Tibial nerve (tissue), 4 donors: ENCODE results near the gene ALK.

Source experiments
- EP300 ChIP-seq, 2 donors: sonication (generic); formaldehyde crosslinking; IDR thresholded peaks; one replicate each; pipeline ENCODE4 v1.6.1; 2017; ENCODE audit warnings: antibody characterized with exemption in 2 of 2, mild to moderate bottlenecking in 1 of 2
- POLR2A ChIP-seq, 2 donors: fragments of 450-650 bp; IDR thresholded peaks; one replicate each; pipeline ENCODE4 v1.6.1; 2017; ENCODE audit warnings: antibody characterized with exemption in 2 of 2, mild to moderate bottlenecking in 2 of 2, moderate library complexity in 2 of 2
- TF ChIP-seq, protein P1 (sequence below), 5 experiments: fragments of 200-600 bp in 3 of 5; fragments of 450-650 bp in 2 of 5; sonication (generic) in 3 of 5; IDR thresholded peaks; one replicate each; pipeline ENCODE4 v1.5.1; 2016 to 2019; ENCODE audit warnings: antibody characterized with exemption in 5 of 5, mild to moderate bottlenecking in 3 of 5, moderate library complexity in 2 of 5

DNA sequence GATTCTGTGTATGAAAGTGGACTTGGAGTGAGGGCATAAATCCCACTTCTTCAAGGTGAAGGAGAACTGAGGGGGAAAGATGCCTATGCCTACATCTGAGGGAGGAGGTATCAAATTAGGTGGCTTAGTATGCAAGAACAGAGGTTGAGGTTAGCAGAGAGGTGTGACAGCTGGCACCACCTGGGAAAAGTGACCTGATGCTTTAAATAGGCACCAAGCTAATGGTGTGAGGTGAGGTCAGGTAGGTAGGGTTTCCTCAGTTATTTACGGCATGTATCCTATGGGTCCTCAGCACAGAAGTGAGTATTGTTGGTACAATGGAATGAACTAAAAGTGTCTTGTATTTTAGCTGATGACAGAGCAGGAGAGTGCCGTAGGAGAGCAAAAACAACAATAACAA lies 439.0 kb downstream of the ALK start:
- TF ChIP-seq EP300 (IDR thresholded peaks at IDR 0.05) (no peak), POLR2A (IDR thresholded peaks at IDR 0.05) (no peak)
- TF ChIP-seq, protein P1, sequence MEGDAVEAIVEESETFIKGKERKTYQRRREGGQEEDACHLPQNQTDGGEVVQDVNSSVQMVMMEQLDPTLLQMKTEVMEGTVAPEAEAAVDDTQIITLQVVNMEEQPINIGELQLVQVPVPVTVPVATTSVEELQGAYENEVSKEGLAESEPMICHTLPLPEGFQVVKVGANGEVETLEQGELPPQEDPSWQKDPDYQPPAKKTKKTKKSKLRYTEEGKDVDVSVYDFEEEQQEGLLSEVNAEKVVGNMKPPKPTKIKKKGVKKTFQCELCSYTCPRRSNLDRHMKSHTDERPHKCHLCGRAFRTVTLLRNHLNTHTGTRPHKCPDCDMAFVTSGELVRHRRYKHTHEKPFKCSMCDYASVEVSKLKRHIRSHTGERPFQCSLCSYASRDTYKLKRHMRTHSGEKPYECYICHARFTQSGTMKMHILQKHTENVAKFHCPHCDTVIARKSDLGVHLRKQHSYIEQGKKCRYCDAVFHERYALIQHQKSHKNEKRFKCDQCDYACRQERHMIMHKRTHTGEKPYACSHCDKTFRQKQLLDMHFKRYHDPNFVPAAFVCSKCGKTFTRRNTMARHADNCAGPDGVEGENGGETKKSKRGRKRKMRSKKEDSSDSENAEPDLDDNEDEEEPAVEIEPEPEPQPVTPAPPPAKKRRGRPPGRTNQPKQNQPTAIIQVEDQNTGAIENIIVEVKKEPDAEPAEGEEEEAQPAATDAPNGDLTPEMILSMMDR (IDR thresholded peaks at IDR 0.05) = no peak
